Measurements from ENCODE around the gene LRMDA.

Gene LRMDA

GRCh38 chr10:76394707-76395042 lies 963.3 kb downstream of the LRMDA start:
- H3K27ac ChIP-seq: no peak overlapping the region
- no peak for TF ChIP-seq CTCF (conservative IDR thresholded peaks at IDR 0.05)

GRCh38 chr10:76395251-76395650 lies 963.8 kb downstream of the LRMDA start:
- H3K27ac ChIP-seq: no peak overlapping the region
- TF ChIP-seq CTCF (conservative IDR thresholded peaks at IDR 0.05): no peak

- TF ChIP-seq CTCF (conservative IDR thresholded peaks at IDR 0.05): no peak
- no peak overlapping the region for H3K27ac ChIP-seq
Measured at GRCh38 chr10:76396134-76396533, 964.7 kb downstream of the LRMDA start.

GRCh38 chr10:76397181-76398042 lies 966.0 kb downstream of the LRMDA start:
- TF ChIP-seq CTCF (conservative IDR thresholded peaks at IDR 0.05): no peak
- no peak overlapping the region for H3K27ac ChIP-seq

GRCh38 chr10:76398043-76398710 lies 966.8 kb downstream of the LRMDA start:
- H3K27ac ChIP-seq: no peak overlapping the region
- no peak for TF ChIP-seq CTCF (conservative IDR thresholded peaks at IDR 0.05)

- no peak overlapping the region for H3K27ac ChIP-seq
- TF ChIP-seq CTCF (conservative IDR thresholded peaks at IDR 0.05): no peak
Measured at GRCh38 chr10:76399226-76399625, 967.8 kb downstream of the LRMDA start.

- TF ChIP-seq CTCF (conservative IDR thresholded peaks at IDR 0.05): no peak
- H3K27ac ChIP-seq: no peak overlapping the region
Measured at GRCh38 chr10:76401006-76401405, 969.6 kb downstream of the LRMDA start.

All from VCaP (cell line).